Right lung (tissue), 10 donors: ENCODE data around the gene SAT2. TPM values are rescaled to one million over a fixed set of nuclear protein-coding genes. Genes with fewer than 3 reads are reported as not detected.

Experiments used
- DNase-seq, 2 donors: peaks; one replicate each; pipeline ENCODE4 v3.0.0-alpha.2; 2013
- long read RNA-seq, 8 donors: transcript quantifications; one replicate each; lab custom pipeline, GENCODE V29; 2026
- polyA plus RNA-seq, 5 donors: library from polyadenylated mRNA; unstranded; fragments of 120-200 nt; gene quantifications; one replicate each; pipeline versions ENCODE4 v1.2.1 to v1.2.3, GENCODE V29; 2013; ENCODE audit warnings: inconsistent platforms in 1 of 5, low replicate concordance in 1 of 5; ENCODE audit not compliant: insufficient read length in 5 of 5, insufficient read depth in 1 of 5

The SAT2 gene
- polyA plus RNA-seq: 10 to 100 TPM; 70.6 to 93.8 (median 86.2) TPM
- long read RNA-seq, donor 1, transcript SAT2-202 (6 exons, 974 nt): minor isoform, 14 of 61 reads
- long read RNA-seq, donor 1, transcript SAT2-201 (6 exons, 946 nt): minor isoform, 9 of 61 reads
- long read RNA-seq, donor 1, transcript SAT2-213 (5 exons, 582 nt): minor isoform, 8 of 61 reads
- long read RNA-seq, donor 1, transcript SAT2-214 (1 exons, 1,563 nt): major isoform, 17 of 61 reads
- long read RNA-seq, donor 1, partial matches to known transcripts: 0 of 61 reads
- long read RNA-seq, donor 1, other reads (novel, unspliced or antisense): 0 of 61 reads
- long read RNA-seq, donor 2, transcript SAT2-202 (6 exons, 974 nt): major isoform, 15 of 46 reads
- long read RNA-seq, donor 2, transcript SAT2-201 (6 exons, 946 nt): minor isoform, 8 of 46 reads
- long read RNA-seq, donor 2, transcript SAT2-214 (1 exons, 1,563 nt): minor isoform, 6 of 46 reads
- long read RNA-seq, donor 2, transcript SAT2-205 (6 exons, 860 nt): minor isoform, 5 of 46 reads
- long read RNA-seq, donor 2, partial matches to known transcripts: 5 of 46 reads
- long read RNA-seq, donor 2, other reads (novel, unspliced or antisense): 0 of 46 reads
- long read RNA-seq, donor 3, transcript SAT2-213 (5 exons, 582 nt): minor isoform, 8 of 72 reads
- long read RNA-seq, donor 3, transcript SAT2-208 (5 exons, 640 nt): minor isoform, 6 of 72 reads
- long read RNA-seq, donor 3, transcript SAT2-214 (1 exons, 1,563 nt): major isoform, 30 of 72 reads
- long read RNA-seq, donor 3, transcript SAT2-202 (6 exons, 974 nt): minor isoform, 12 of 72 reads
- long read RNA-seq, donor 3, partial matches to known transcripts: 0 of 72 reads
- long read RNA-seq, donor 3, other reads (novel, unspliced or antisense): 0 of 72 reads
- long read RNA-seq, donor 4, transcript SAT2-214 (1 exons, 1,563 nt): major isoform, 10 of 34 reads
- long read RNA-seq, donor 4, transcript SAT2-202 (6 exons, 974 nt): minor isoform, 6 of 34 reads
- long read RNA-seq, donor 4, transcript SAT2-208 (5 exons, 640 nt): minor isoform, 5 of 34 reads
- long read RNA-seq, donor 4, transcript SAT2-213 (5 exons, 582 nt): minor isoform, 7 of 34 reads
- long read RNA-seq, donor 4, partial matches to known transcripts: 0 of 34 reads
- long read RNA-seq, donor 4, other reads (novel, unspliced or antisense): 0 of 34 reads
- long read RNA-seq, donor 5, transcript SAT2-214 (1 exons, 1,563 nt): minor isoform, 19 of 86 reads
- long read RNA-seq, donor 5, transcript SAT2-202 (6 exons, 974 nt): major isoform, 28 of 86 reads
- long read RNA-seq, donor 5, transcript SAT2-213 (5 exons, 582 nt): minor isoform, 15 of 86 reads
- long read RNA-seq, donor 5, transcript SAT2-201 (6 exons, 946 nt): minor isoform, 12 of 86 reads
- long read RNA-seq, donor 5, partial matches to known transcripts: 0 of 86 reads
- long read RNA-seq, donor 5, other reads (novel, unspliced or antisense): 0 of 86 reads
- long read RNA-seq, donor 6, transcript SAT2-204 (2 exons, 765 nt): minor isoform, 10 of 61 reads
- long read RNA-seq, donor 6, transcript SAT2-213 (5 exons, 582 nt): major isoform, 13 of 61 reads
- long read RNA-seq, donor 6, transcript SAT2-208 (5 exons, 640 nt): minor isoform, 7 of 61 reads
- long read RNA-seq, donor 6, transcript SAT2-202 (6 exons, 974 nt): minor isoform, 12 of 61 reads
- long read RNA-seq, donor 6, partial matches to known transcripts: 0 of 61 reads
- long read RNA-seq, donor 6, other reads (novel, unspliced or antisense): 5 of 61 reads
- long read RNA-seq, donor 7, transcript SAT2-214 (1 exons, 1,563 nt): major isoform, 12 of 37 reads
- long read RNA-seq, donor 7, transcript SAT2-202 (6 exons, 974 nt): major isoform, 12 of 37 reads
- long read RNA-seq, donor 7, partial matches to known transcripts: 0 of 37 reads
- long read RNA-seq, donor 7, other reads (novel, unspliced or antisense): 0 of 37 reads
- long read RNA-seq, donor 8, transcript SAT2-214 (1 exons, 1,563 nt): minor isoform, 5 of 21 reads
- long read RNA-seq, donor 8, transcript SAT2-202 (6 exons, 974 nt): major isoform, 7 of 21 reads
- long read RNA-seq, donor 8, partial matches to known transcripts: 0 of 21 reads
- long read RNA-seq, donor 8, other reads (novel, unspliced or antisense): 0 of 21 reads

DNA sequence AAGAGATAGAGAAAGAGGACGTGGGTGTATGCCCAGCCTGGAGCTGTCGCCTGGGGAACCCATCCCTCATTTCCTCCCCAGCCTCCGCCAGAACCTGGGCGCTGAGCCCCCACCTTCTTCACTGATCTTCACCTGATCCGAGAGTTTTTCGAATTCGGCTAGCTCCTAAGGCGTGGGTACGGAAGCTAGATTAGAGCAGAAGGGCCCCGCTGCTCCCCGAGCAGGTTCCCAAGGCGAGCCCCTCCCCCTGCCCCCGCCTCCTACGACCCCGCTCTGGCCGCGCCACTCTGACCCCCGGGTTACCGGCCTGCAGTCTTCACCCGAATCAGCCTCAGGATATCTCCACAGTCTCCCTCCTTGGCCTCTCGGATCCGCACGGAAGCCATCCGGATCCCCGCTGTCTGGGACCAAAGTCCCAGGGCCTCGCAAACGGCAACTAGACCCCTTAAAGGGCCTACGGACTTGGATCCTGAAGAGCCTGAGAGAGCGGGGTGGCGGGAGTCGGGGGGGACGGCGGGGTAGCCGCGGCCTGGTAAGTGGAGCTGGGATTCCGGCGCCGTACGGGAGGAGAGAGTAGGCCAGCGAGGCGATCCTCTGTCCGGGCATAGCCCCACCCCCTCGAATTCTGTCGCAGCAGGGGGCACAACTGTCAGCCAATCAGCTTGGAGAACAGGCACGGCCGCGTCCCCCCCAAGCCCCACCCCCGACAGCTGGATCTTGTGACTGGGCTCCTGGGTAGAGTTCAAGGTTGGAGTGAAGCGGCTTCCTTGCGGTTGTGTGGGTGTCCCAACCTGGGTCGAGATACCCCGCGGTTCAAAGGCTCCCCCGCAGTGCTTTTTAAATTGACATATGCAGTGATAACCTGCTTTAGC, at the start of gene SAT2:
Gene SAT2, minus strand, starts transcription at position 572 of the 872 bp plus-strand sequence. Its CDS starts 186 bp downstream, at position 386.
- peak; percentile 90 to 94 for DNase-seq

DNA sequence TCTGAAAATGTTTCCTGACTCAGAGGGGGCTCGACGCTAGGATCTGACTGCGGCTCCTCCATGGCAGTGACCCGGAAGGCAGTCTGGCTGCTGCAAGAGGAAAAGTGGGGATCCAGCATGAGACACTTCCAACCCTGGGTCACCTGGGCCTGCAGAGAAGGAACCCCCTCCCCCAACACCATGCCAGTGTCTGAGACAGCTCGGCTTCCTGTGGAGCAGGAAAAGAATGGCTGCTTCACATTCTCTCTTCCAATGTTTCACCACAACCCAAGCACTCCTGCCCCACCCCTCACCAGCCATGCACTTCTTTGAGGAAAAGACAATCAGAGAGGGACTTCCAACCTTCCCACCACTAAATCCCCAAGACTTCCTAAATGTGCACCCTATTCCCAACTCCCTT, 48.9 kb upstream of the SAT2 start:
- no peak for DNase-seq

DNA sequence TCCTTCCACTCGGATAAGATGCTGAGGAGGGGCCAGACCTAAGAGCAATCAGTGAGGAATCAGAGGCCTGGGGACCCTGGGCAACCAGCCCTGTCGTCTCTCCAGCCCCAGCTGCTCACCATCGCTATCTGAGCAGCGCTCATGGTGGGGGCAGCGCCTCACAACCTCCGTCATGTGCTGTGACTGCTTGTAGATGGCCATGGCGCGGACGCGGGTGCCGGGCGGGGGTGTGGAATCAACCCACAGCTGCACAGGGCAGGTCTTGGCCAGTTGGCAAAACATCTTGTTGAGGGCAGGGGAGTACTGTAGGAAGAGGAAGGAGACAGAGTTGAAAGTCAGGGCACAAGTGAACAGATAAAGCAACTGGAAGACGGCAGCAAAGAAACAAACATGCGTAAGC, 47.3 kb upstream of the SAT2 start:
- no peak for DNase-seq

DNA sequence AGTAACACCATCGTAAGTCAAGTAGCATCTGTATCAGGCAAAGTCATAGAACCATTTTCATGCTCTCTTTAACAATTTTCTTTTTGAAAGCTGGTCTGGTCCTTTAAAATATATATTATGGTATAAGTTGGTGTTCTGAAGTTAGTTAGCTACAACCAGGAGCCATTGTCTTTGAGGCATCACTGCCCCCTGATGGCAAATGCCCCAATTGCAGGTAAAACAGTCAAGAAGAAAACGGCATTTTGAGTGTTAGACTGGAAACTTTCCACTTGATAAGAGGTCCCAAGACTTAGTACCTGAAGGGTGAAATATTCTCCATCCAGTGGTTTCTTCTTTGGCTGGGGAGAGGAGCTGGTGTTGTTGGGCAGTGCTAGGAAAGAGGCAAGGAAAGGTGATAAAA, 45.6 kb upstream of the SAT2 start:
- no peak for DNase-seq

DNA sequence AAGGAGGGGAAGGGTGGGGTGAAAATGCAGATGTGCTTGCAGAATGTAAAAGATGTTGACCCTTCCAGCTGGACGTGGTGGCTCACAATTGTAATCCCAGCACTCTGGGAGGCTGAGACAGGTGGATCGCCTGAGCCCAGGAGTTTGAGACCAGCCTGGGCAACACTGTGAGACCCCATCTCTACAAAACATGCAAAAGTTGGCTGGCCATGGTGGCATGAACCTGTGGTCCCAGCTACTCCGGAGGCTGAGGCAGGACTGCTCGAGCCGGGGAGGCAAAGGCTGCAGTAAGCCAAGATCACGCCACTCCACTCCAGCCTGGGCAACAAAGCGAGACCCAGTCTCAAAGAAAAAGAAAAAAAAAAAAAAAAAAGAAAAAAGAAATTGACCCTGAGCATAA, 40.9 kb upstream of the SAT2 start:
- no peak for DNase-seq

DNA sequence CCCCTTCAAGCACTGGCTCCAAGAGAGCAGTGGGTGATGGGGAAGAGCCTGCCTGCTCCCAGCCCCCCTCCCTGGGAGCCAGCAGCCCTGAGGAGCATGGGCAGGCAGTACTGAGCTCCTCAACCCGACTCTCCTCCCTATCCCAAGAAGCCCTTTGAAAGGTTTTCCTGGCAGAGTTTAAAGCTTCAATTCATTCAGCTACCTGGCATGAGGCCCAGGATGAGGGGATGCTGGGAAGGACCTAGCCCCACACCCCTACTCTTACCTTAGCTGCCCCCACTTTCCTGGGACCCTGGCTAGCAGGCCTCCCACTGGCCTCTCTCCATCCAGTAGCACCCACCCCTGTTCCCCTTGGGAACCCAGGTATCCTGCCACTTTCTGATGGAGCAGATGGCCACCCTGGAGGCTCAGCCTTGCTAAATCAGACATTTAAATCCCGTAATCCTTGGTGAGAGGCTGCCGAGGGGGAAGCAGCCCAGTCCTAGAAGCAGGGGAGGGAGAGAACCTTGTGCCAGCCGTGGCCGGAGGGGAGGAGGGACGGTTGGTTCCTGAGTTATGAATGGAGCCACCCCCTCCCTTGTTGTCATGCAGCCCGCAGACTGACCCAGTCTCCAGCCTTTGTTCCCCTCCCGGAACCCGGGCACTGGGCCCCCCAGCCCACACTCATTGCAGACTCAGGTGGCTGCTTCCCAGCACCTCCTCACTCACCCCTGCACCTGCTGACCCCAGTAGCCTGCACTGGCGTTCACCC, 40.2 kb upstream of the SAT2 start:
- DNase-seq: no peak

DNA sequence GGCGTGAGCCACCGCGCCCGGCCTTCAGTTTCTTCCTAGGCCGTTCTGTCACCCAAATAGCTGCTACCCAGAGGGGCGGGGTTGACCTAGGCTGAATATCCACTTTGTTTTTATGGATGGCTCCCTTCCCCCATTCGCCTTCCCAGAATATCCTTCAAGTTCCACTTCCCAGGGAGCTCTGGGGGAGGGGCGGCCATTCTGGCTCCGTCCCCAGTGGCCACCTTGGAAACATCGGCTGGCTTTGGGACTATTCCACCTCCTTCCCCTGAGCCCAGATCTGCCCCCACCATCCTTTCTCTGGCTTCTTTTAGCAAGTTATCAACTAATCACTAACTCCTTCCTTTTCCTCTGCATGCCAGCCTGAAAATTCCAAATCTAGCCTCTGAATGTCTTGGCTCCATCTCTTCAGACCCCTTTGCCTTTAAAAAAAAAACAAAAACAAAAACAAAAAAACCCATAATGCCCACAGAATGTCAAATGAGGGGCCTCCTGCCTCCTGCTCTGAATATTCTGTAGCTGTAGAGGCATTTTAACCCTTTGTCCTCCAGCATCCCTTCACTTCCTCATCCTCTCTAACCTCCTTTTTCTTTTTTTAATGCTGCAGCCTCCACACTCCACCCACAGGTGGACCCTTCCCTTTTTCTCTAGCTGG, 29.5 kb upstream of the SAT2 start:
- peak; percentile 49 to 58 for DNase-seq

DNA sequence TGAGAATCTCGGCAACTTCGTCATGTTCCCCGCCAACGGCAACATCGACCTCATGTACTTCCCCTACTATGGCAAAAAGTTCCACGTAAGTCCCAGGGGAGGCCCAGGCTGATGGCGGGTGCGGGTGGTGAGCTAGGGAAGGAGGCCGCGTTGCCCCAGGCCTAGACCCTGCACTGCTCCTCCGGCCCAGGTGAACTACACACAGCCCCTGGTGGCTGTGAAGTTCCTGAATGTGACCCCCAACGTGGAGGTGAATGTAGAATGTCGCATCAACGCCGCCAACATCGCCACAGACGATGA, 27.9 kb upstream of the SAT2 start:
- DNase-seq: no peak

DNA sequence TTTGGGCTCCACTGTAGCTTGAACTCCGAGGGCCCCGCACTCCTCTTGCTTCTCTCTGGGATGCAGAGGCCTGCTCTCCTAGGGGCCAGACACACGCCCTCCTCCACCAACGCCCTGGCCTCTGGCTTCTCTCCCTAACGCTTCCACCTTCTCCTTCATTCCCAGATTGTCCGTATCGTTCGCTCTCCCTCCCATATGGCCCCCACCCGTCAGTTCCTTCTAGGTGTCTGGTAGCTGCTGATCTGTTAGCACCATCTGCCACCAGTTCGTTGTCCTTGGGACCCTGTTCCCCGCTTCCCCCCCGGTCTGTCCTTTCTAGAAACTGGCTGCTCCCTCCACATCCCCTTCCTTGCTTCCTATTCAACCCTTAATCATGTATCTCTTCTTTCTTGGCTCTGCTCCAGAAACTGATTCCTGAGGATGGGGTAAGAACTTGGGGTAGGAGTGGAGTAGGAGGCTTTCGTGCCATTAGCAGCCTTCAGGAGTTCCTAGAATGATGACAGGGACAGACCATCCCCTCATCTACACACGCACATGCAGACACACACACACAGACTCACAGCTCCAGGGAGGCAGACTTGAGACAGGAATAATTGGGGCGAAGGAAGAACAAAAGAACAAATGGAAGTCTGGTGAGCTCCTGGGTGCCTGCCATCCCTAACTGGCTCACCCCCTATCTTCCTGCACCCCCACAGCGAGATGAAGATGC, 27.4 kb upstream of the SAT2 start:
- no peak for DNase-seq

DNA sequence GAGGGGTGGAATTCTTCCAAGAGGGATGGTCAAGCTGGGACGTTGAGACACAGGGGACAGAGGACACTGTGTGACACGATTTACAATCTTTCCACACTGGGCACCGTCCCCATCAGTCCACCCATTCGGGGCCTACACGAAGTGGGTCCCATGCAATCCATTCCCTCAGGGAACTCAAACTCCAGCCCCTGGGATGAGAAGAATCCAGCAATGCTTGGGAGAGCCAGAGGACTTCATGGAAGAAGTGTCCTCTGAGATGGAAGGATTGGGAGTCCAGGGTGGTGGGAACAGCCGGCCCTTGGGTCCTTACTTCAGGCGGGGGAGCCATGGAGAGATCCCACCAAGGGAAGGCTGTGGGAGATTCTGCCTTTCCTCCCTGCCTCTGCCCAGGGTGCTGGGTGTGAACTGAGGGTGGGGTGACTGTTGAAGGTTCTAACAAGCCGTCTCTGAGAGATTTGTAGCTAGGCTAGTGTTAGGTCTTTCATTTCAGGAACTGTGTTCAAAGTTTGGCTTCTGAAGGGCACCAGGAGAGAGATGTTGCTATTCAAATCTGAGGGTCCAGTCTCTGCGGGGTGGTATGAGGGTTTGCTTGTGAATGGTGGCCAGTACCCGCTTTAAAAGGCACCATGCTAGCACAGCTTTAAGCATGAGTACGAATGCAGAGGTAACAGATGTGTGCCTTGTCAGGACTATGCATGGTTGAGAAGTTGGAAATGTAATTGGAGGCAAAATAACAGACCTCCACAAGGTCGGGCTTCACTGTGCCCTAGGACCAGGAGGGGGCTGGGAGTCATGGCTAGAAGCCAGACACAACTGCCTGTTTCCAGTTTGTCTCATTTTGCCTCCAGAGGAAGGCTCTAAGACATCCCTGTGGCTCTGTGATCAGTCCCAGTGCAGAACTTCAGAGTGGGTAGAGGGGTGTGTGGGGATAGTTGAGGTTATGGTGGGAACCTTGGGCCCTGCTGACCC, 25.1 kb upstream of the SAT2 start:
- DNase-seq: no peak

DNA sequence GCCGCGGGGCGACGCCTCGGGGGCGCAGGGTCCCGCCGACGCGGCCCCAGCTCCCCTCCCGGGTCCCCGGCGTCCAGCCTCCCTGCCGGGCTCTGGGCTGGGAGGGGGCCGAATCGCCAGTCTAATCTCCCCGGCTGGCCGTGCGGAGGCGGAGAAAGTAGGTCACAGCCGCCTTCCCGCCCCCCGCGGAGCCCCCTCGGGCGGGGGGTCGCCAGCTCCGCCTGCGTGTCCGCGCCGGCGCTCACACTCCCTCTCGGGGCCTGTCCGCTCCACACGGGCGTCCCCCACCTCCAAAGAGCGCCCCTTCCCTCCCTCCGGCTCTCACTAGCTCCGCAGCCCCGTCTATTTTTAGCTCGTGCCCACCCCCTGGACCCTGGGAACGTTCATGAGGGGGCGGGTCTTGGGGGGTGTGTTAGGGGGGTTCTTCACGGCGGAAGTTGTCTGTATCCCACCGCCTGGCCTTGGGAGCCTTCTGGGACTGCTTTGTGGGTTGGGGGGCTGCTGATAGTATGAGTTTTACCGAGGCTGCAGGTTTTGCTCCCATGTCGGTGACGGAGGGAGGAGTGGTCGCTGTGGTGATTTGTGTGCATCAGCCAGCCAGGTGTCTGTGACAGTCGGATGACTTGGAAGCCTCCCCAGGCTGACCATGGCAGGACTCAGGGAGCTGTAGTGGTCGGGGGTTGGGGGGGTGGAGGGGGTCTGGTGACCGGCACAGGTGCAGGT, 24.2 kb upstream of the SAT2 start:
- DNase-seq: peak; percentile 78 to 79

DNA sequence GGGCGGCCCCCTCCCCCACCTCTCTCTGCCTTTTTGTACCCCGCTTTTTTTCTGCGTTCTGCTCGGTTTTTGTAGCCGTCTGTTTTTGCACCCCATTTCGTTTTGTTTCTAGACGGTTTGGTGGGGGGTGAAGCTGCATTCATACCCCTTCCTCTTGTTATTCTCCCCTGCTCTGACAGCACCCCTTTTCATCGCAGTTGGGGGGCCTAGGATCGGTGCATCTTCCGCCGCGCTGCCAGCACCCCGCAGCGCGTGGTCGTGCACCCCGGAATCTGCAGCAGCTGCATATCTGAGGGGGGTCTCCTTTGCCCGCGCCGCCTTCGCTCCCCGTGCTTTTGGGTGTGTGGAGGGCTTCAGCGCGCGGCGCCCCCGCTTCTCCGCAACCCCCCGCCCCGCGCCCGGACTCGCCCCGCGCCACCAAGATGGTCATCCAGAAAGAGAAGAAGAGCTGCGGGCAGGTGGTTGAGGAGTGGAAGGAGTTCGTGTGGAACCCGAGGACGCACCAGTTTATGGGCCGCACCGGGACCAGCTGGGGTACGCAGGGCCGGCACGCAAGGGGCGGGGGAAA, 23.6 kb upstream of the SAT2 start:
- no peak for DNase-seq

DNA sequence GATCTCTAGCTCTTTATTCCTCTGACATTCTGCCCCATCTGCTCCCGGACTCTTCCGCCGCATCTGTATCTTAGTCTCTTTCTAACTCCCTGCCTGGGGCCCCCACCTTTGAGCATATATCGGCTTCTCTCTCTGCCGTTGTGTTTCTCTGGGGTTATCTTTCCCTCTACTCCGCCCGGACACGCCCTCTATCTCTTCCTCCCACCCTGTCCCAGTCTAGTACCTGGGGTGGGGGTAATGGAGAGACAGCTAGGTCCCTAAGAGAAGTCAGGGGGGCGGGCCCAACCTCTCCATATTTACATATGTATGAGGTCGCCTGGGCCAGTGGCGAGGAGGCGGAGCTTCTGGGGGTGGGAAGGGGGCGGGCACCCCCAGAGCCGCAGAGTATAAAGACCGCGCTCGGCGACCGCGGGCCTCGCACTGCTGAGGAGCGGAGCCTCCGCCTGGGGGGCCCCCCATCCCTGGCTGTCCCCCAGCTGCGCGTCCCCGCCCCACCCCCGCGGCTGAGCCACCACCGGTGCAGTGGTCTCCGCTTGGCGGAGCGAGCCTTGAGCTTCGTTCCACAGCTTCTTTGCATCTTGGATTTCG, 23.0 kb upstream of the SAT2 start, which contains the start of gene ATP1B2:
Gene ATP1B2, plus strand, starts transcription at position 418 of the 588 bp plus-strand sequence. CDS start 593 bp downstream, outside the sequence.
- peak; percentile 76 to 83 for DNase-seq

DNA sequence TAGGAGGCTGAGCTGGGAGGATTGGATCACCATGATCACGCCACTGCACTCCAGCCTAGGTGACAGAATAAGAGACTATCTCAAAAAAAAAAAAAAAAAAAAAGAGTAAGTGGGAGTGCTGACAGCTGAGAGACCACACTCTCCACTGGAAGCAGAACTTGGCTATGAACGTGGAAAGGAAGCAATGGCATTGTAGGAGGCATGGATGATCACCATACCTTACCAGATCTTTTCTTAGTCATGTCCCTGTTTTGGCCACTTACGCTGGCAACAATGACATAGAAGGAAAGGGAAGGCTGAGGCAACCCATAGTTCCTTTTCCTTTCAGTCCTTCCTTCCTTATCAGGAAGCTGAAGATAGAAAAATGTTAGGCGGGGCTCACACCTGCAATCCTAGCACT, 19.4 kb upstream of the SAT2 start:
- DNase-seq: no peak
